Measurements from ENCODE around the gene LAGE3. TPM values are rescaled to one million over a fixed set of nuclear protein-coding genes. Genes with fewer than 3 reads are reported as not detected.

LAGE3 gene
- total RNA-seq, 4 donors from 2014 or later, result 3.0 to 28.4 (median 23.3) TPM; not detected in 1

GRCh38 chrX:154448484-154448883, 30.6 kb downstream of the LAGE3 start:
- WGBS, 2 donors (ENCODE audit: low coverage in 1 of 2), result 90 to 100% methylated on average over 3 to 14 of the region's 14 CpGs
- H3K4me1 ChIP-seq, result peaks cover 0 to 16% (median 8%) of the 10 kb centered on the region in 4 donors
- no peak overlapping the region for H3K27ac ChIP-seq
- no peak overlapping the region for H3K4me3 ChIP-seq
- TF ChIP-seq POLR2A (IDR thresholded peaks at IDR 0.05) (no peak), POLR2AphosphoS5 (IDR thresholded peaks at IDR 0.05) (no peak), EP300 (IDR thresholded peaks at IDR 0.05; ENCODE audit: low read depth) (no peak), CTCF (IDR thresholded peaks at IDR 0.05) (no peak)
- no peak for DNase-seq
- H3K36me3 ChIP-seq, result no peaks in the 10 kb centered on the region
- H3K27me3 ChIP-seq, result no peaks in the 10 kb centered on the region
- intact Hi-C loops (cut with DNase I; ENCODE audit: low total_unique reads) (no loop called here), in situ Hi-C loops (cut with MboI; ENCODE audit: low pct_ligation_motif_present in 1 of 4, low pct_unique_long_range_greater_than_20kb in 1 of 4, low sequenced_read_pairs in 3 of 4) (no loop called here)
- H3K9me3 ChIP-seq, result no peaks in the 10 kb centered on the region

- Histone ChIP-seq H3K36me3 (no peaks in the 10 kb centered on the region), H3K27ac (no peak overlapping the region), H3K9me3 (no peaks in the 10 kb centered on the region), H3K4me3 (no peak overlapping the region), H3K27me3 (no peaks in the 10 kb centered on the region), H3K4me1 (peaks cover 0 to 17% (median 8%) of the 10 kb centered on the region in 4 donors)
- WGBS, 2 donors (ENCODE audit: low coverage in 1 of 2), result 92% methylated on average over 12 of the region's 12 CpGs; no CpG with 5 or more reads in 1 of the 2 donors
- TF ChIP-seq CTCF (IDR thresholded peaks at IDR 0.05) (no peak), EP300 (IDR thresholded peaks at IDR 0.05; ENCODE audit: low read depth) (no peak), POLR2A (IDR thresholded peaks at IDR 0.05) (no peak), POLR2AphosphoS5 (IDR thresholded peaks at IDR 0.05) (no peak)
- DNase-seq, result no peak
- in situ Hi-C loops (cut with MboI; ENCODE audit: low pct_ligation_motif_present in 1 of 4, low pct_unique_long_range_greater_than_20kb in 1 of 4, low sequenced_read_pairs in 3 of 4), result no loop called here
- intact Hi-C loops (cut with DNase I; ENCODE audit: low total_unique reads), result no loop called here
Measured at GRCh38 chrX:154446430-154446829, 32.7 kb downstream of the LAGE3 start.

- in situ Hi-C loops (cut with MboI; ENCODE audit: low pct_ligation_motif_present in 1 of 4, low pct_unique_long_range_greater_than_20kb in 1 of 4, low sequenced_read_pairs in 3 of 4), result no loop called here
- no peaks in the 10 kb centered on the region for H3K27me3 ChIP-seq
- intact Hi-C loops (cut with DNase I; ENCODE audit: low total_unique reads), result no loop called here
Measured at GRCh38 chrX:154445776-154446175, 33.3 kb downstream of the LAGE3 start.

GRCh38 chrX:154444755-154445246, 34.3 kb downstream of the LAGE3 start:
- Histone ChIP-seq H3K36me3 (no peaks in the 10 kb centered on the region), H3K27ac (peak overlapping the region; percentile 84 to 89 (median 87))

More at GRCh38 chrX:154445776-154446175, 33.3 kb downstream of the LAGE3 start:
- no peak overlapping the region for H3K27ac ChIP-seq
- no peaks in the 10 kb centered on the region for H3K36me3 ChIP-seq
- no peak for DNase-seq
- 91% methylated on average over 16 of the region's 16 CpGs; no CpG with 5 or more reads in 1 of the 2 donors for WGBS, 2 donors (ENCODE audit: low coverage in 1 of 2)
- TF ChIP-seq POLR2A (IDR thresholded peaks at IDR 0.05) (no peak), EP300 (IDR thresholded peaks at IDR 0.05; ENCODE audit: low read depth) (no peak), POLR2AphosphoS5 (IDR thresholded peaks at IDR 0.05) (no peak), CTCF (IDR thresholded peaks at IDR 0.05) (no peak)
- peaks cover 0 to 17% (median 8%) of the 10 kb centered on the region in 4 donors for H3K4me1 ChIP-seq
- no peaks in the 10 kb centered on the region for H3K9me3 ChIP-seq
- no peak overlapping the region for H3K4me3 ChIP-seq

More at GRCh38 chrX:154444755-154445246, 34.3 kb downstream of the LAGE3 start:
- Histone ChIP-seq H3K4me1 (peaks cover 0 to 17% (median 8%) of the 10 kb centered on the region in 4 donors), H3K9me3 (no peaks in the 10 kb centered on the region), H3K4me3 (peak overlapping the region; percentile 53 to 68 (median 60)), H3K27me3 (no peaks in the 10 kb centered on the region)
- no peak for TF ChIP-seq CTCF (IDR thresholded peaks at IDR 0.05)
- no peak for TF ChIP-seq POLR2A (IDR thresholded peaks at IDR 0.05)
- no peak for TF ChIP-seq POLR2AphosphoS5 (IDR thresholded peaks at IDR 0.05)
- no peak for TF ChIP-seq EP300 (IDR thresholded peaks at IDR 0.05; ENCODE audit: low read depth)
- in situ Hi-C loops (cut with MboI; ENCODE audit: low pct_ligation_motif_present in 1 of 4, low pct_unique_long_range_greater_than_20kb in 1 of 4, low sequenced_read_pairs in 3 of 4) (no loop called here), intact Hi-C loops (cut with DNase I; ENCODE audit: low total_unique reads) (loop anchor here (5.0 kb wide), 1 partner anchor 1302 kb away; no protein-coding TSS in a partner anchor)
- WGBS, 2 donors (ENCODE audit: low coverage in 1 of 2), result 60% methylated on average over 13 of the region's 13 CpGs; no CpG with 5 or more reads in 1 of the 2 donors
- no peak for DNase-seq
